Measurements from ENCODE around the gene GLIPR1L2. TPM values are rescaled to one million over a fixed set of nuclear protein-coding genes. Genes with fewer than 3 reads are reported as not detected.

The GLIPR1L2 gene
- total and polyA plus RNA-seq, 4 donors: 0.22 to 3.7 (median 0.82) TPM

DNA sequence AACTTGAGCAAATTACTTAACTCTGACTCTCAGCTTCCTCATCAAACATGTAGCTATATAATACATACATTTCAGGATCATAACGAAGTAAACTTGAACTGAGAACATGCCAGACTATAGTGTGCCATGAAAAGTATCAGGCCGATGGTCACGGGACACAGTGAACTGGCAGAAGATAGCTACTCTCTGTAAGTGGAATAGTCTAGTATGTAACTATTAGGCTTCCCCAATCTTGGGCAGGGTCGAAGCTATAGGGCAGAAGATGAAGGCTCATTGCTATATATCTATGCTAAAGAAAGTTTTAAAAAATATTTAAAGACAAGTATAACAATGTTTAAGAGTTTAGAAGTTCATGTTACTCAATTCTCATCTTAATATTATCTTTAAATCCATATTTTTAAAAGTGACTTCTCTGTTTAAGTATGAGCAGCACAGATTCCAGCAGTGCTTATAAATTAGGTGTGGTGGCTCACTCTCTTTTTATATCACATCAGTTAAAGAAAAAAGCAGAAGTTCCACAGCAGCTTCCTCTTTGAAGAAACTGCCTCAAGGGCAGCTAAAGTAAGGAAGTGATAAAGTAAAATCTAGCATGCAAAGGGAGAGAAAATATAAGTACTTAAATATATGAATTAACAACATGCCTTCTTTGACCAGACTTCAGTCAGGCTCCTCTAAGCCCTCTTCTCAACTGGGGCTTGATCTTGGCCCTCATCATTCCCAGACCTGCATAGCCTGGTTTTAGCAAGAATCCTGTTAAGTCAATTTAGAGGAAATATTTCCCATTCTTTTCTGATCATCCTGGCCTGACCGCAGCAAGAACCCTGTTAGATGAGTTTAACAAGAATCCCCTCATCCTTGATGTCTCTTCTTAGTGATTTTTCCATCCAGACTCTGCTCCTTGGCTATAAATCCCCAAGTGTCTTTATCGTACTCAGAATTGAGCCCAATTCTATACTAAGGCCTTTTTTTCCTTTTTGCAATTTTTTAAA, 81.3 kb downstream of the GLIPR1L2 start:
- ATAC-seq (ENCODE audit: insufficient read depth, low FRiP score) (peak; percentile 58), DNase-seq (no peak)
- no peaks in the 10 kb centered on the region for H3K27me3 ChIP-seq (ENCODE audit: control insufficient read depth in 3 of 3, insufficient read depth in 3 of 3, low read length in 2 of 3)
- WGBS, 2 donors: 57 to 71% methylated on average over 6 of the region's 6 CpGs
- no peak overlapping the region for H3K9ac ChIP-seq (ENCODE audit: insufficient read depth in 1 of 2, low read length in 2 of 2)
- H3K4me1 ChIP-seq (ENCODE audit: control insufficient read depth in 5 of 5, insufficient read depth in 5 of 5, low read length in 5 of 5): no peaks in the 10 kb centered on the region
- H3K9me3 ChIP-seq (ENCODE audit: control insufficient read depth in 4 of 4, insufficient read depth in 3 of 4, low read length in 3 of 4): no peaks in the 10 kb centered on the region
- no peak overlapping the region for H3K4me3 ChIP-seq
- TF ChIP-seq, protein P1, sequence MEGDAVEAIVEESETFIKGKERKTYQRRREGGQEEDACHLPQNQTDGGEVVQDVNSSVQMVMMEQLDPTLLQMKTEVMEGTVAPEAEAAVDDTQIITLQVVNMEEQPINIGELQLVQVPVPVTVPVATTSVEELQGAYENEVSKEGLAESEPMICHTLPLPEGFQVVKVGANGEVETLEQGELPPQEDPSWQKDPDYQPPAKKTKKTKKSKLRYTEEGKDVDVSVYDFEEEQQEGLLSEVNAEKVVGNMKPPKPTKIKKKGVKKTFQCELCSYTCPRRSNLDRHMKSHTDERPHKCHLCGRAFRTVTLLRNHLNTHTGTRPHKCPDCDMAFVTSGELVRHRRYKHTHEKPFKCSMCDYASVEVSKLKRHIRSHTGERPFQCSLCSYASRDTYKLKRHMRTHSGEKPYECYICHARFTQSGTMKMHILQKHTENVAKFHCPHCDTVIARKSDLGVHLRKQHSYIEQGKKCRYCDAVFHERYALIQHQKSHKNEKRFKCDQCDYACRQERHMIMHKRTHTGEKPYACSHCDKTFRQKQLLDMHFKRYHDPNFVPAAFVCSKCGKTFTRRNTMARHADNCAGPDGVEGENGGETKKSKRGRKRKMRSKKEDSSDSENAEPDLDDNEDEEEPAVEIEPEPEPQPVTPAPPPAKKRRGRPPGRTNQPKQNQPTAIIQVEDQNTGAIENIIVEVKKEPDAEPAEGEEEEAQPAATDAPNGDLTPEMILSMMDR (IDR thresholded peaks at IDR 0.05; ENCODE audit: control extremely low read depth, extremely low read depth): no peak
- H3K36me3 ChIP-seq (ENCODE audit: control insufficient read depth in 4 of 4, insufficient read depth in 4 of 4, low read length in 4 of 4): no peaks in the 10 kb centered on the region
- no peak overlapping the region for H3K27ac ChIP-seq (ENCODE audit: low read depth in 1 of 2, low read length in 1 of 2)

DNA sequence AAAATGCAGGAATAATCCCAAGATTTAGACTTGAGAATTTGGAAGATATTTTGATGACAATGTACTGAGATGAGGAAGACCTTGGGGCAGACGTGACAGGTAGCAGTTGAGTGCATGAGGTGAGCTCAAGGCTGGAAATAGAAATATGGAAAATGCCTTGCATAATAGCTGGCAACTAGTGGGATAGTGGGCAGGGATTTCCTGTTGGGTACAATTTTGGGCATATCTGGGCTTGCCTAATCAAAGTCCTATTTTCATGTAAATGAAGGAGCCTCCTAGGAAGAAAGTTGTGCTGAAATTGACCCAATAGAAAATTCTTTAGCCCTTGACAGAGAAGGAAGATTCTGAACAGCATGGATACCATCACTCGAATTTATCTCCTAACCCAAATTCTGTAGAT, 83.2 kb downstream of the GLIPR1L2 start:
- no peak overlapping the region for H3K9ac ChIP-seq (ENCODE audit: insufficient read depth in 1 of 2, low read length in 2 of 2)
- WGBS, 2 donors: 65 to 71% methylated on average over 2 of the region's 2 CpGs
- no peaks in the 10 kb centered on the region for H3K36me3 ChIP-seq (ENCODE audit: control insufficient read depth in 4 of 4, insufficient read depth in 4 of 4, low read length in 4 of 4)
- DNase-seq (no peak), ATAC-seq (ENCODE audit: insufficient read depth, low FRiP score) (no peak)
- H3K9me3 ChIP-seq (ENCODE audit: control insufficient read depth in 4 of 4, insufficient read depth in 3 of 4, low read length in 3 of 4): no peaks in the 10 kb centered on the region
- H3K27ac ChIP-seq (ENCODE audit: low read depth in 1 of 2, low read length in 1 of 2): no peak overlapping the region
- H3K4me1 ChIP-seq (ENCODE audit: control insufficient read depth in 5 of 5, insufficient read depth in 5 of 5, low read length in 5 of 5): peaks cover 0 to 2% (median 0%) of the 10 kb centered on the region in 5 donors
- H3K4me3 ChIP-seq: no peak overlapping the region
- no peaks in the 10 kb centered on the region for H3K27me3 ChIP-seq (ENCODE audit: control insufficient read depth in 3 of 3, insufficient read depth in 3 of 3, low read length in 2 of 3)
- TF ChIP-seq, protein P1 (IDR thresholded peaks at IDR 0.05; ENCODE audit: control extremely low read depth, extremely low read depth): no peak

DNA sequence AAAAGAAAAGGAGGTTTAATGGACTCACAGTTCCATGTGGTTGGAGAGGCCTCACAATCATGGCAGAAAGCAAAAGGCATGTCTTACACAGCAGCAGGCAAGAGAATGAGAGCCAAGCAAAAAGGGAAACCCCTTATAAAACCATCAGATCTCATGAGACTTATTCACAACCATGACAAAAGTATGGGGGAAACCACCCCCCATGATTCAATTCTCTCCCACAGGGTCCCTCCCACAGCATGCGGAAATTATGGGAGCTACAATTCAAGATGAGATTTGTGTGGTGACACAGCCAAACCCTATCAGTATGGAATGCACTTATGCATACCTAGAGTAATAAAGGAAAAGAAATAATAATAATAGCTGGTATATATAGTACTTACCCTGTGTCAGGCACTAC, 85.2 kb downstream of the GLIPR1L2 start:
- Histone ChIP-seq H3K27ac (ENCODE audit: low read depth in 1 of 2, low read length in 1 of 2) (no peak overlapping the region), H3K9ac (ENCODE audit: insufficient read depth in 1 of 2, low read length in 2 of 2) (no peak overlapping the region), H3K4me1 (ENCODE audit: control insufficient read depth in 5 of 5, insufficient read depth in 5 of 5, low read length in 5 of 5) (peaks cover 0 to 4% (median 2%) of the 10 kb centered on the region in 5 donors), H3K4me3 (no peak overlapping the region), H3K9me3 (ENCODE audit: control insufficient read depth in 4 of 4, insufficient read depth in 3 of 4, low read length in 3 of 4) (no peaks in the 10 kb centered on the region), H3K36me3 (ENCODE audit: control insufficient read depth in 4 of 4, insufficient read depth in 4 of 4, low read length in 4 of 4) (no peaks in the 10 kb centered on the region), H3K27me3 (ENCODE audit: control insufficient read depth in 3 of 3, insufficient read depth in 3 of 3, low read length in 2 of 3) (no peaks in the 10 kb centered on the region)
- TF ChIP-seq, protein P1 (IDR thresholded peaks at IDR 0.05; ENCODE audit: control extremely low read depth, extremely low read depth): no peak
- ATAC-seq (ENCODE audit: insufficient read depth, low FRiP score): no peak
- 92 to 94% methylated on average over 1 of the region's 1 CpG for WGBS, 2 donors
- DNase-seq: no peak
